Islet precursor cell (in vitro differentiated cells): ENCODE measurements around the gene ANKS1A.

Source experiments
- DNase-seq: peaks from one replicate; pipeline ENCODE4 v3.0.0-alpha.2; 2018

Gene ANKS1A

GRCh38 chr6:35073211-35073610 lies 184.2 kb downstream of the ANKS1A start:
- no peak for DNase-seq

GRCh38 chr6:35073766-35074471 lies 184.9 kb downstream of the ANKS1A start:
- no peak for DNase-seq

- no peak for DNase-seq
These were observed 188.1 kb downstream of the ANKS1A start for GRCh38 chr6:35076997-35077712.

GRCh38 chr6:35077713-35078105 lies 188.7 kb downstream of the ANKS1A start:
- no peak for DNase-seq

GRCh38 chr6:35078226-35078850 lies 189.3 kb downstream of the ANKS1A start:
- DNase-seq, result peak; percentile 45

- DNase-seq, result peak; percentile 54
These were observed 189.8 kb downstream of the ANKS1A start for GRCh38 chr6:35078896-35079295.

- DNase-seq, result peak; percentile 41
These were observed 190.4 kb downstream of the ANKS1A start for GRCh38 chr6:35079311-35080000.

- DNase-seq, result peak; percentile 43
These were observed 191.1 kb downstream of the ANKS1A start for GRCh38 chr6:35080016-35080680.

GRCh38 chr6:35080821-35081425 lies 191.9 kb downstream of the ANKS1A start:
- peak; percentile 51 for DNase-seq

- DNase-seq, result no peak
These were observed 192.4 kb downstream of the ANKS1A start for GRCh38 chr6:35081426-35081851.

GRCh38 chr6:35082046-35082732 lies 193.1 kb downstream of the ANKS1A start:
- peak; percentile 49 for DNase-seq

GRCh38 chr6:35082733-35083403 lies 193.8 kb downstream of the ANKS1A start:
- DNase-seq, result peak; percentile 47

- DNase-seq, result peak; percentile 29
These were observed 194.5 kb downstream of the ANKS1A start for GRCh38 chr6:35083507-35083906.

GRCh38 chr6:35084041-35084491 lies 195.0 kb downstream of the ANKS1A start:
- DNase-seq, result peak; percentile 33

GRCh38 chr6:35084511-35085203 lies 195.6 kb downstream of the ANKS1A start:
- DNase-seq, result peak; percentile 43

- peak; percentile 35 for DNase-seq
These were observed 196.6 kb downstream of the ANKS1A start for GRCh38 chr6:35085359-35086281.

- peak; percentile 45 for DNase-seq
These were observed 197.2 kb downstream of the ANKS1A start for GRCh38 chr6:35086282-35086632.

GRCh38 chr6:35086636-35087360 lies 197.7 kb downstream of the ANKS1A start:
- peak; percentile 32 for DNase-seq
